Lung (tissue), 12 donors: ENCODE results near the gene FAM83D. TPM values are rescaled to one million over a fixed set of nuclear protein-coding genes. Genes with fewer than 3 reads are reported as not detected.

ENCODE experiments used
- ATAC-seq: fragments of 200-7000 bp; cut with Tn5 transposase; one replicate; pipeline ENCODE4 v1.9.1; 2020; ENCODE audit warnings: moderate number of reproducible peaks; ENCODE audit not compliant: insufficient read depth, low FRiP score
- DNase-seq, 3 donors: peaks; one replicate each; pipeline ENCODE4 v3.0.0-alpha.2; 2013 to 2017
- H3K27ac ChIP-seq, 2 donors: one replicate each; pipeline ENCODE4 v1.5.1; 2013; ENCODE audit warnings: mild to moderate bottlenecking in 2 of 2, moderate library complexity in 2 of 2, control low read depth in 1 of 2, inconsistent platforms in 1 of 2, low read depth in 1 of 2, low read length in 1 of 2
- H3K27me3 ChIP-seq, 3 donors: one replicate each; pipeline ENCODE4 v1.5.1; 2013; ENCODE audit warnings: low read length in 2 of 3; ENCODE audit not compliant: control insufficient read depth in 3 of 3, insufficient read depth in 3 of 3
- H3K36me3 ChIP-seq, 4 donors: one replicate each; pipeline ENCODE4 v1.5.1; 2013; ENCODE audit warnings: low read length in 4 of 4, mild to moderate bottlenecking in 1 of 4, moderate library complexity in 1 of 4; ENCODE audit not compliant: control insufficient read depth in 4 of 4, insufficient read depth in 4 of 4
- H3K4me1 ChIP-seq, 5 donors: one replicate each; pipeline ENCODE4 v1.5.1; 2013; ENCODE audit warnings: low read length in 5 of 5, mild to moderate bottlenecking in 2 of 5, moderate library complexity in 1 of 5; ENCODE audit not compliant: control insufficient read depth in 5 of 5, insufficient read depth in 5 of 5
- H3K4me3 ChIP-seq: one replicate; pipeline ENCODE4 v1.5.1; 2013; ENCODE audit warnings: mild to moderate bottlenecking, control low read depth, moderate library complexity
- H3K9ac ChIP-seq, 2 donors: one replicate each; pipeline ENCODE4 v1.5.1; 2013; ENCODE audit warnings: low read length in 2 of 2, control low read depth in 1 of 2; ENCODE audit not compliant: insufficient read depth in 1 of 2
- H3K9me3 ChIP-seq, 4 donors: one replicate each; pipeline ENCODE4 v1.5.1; 2013; ENCODE audit warnings: low read length in 3 of 4, mild to moderate bottlenecking in 1 of 4, moderate library complexity in 1 of 4; ENCODE audit not compliant: control insufficient read depth in 4 of 4, insufficient read depth in 3 of 4
- CTCF ChIP-seq: IDR thresholded peaks from 2 replicates; pipeline ENCODE4 v1.5.1; 2012; ENCODE audit warnings: mild to moderate bottlenecking; ENCODE audit errors: control extremely low read depth, extremely low read depth
- WGBS, 2 donors: extraction: QIAGEN DNeasy Blood & Tissue Kit; methylation state at CpG; one replicate each; pipeline ENCODE4 v1.1.7; 2013; 5-methylcytosine and 5-hydroxymethylcytosine counted together
- polyA plus RNA-seq, 2 donors: library from polyadenylated mRNA; stranded (reverse); fragments of 200-250 nt; gene quantifications; one replicate each; pipeline ENCODE4 v1.2.1, GENCODE V29; 2013
- total RNA-seq, 2 donors: library from RNA; depleted of rRNA in 1 of 2; stranded (reverse); fragments of >200 nt in 1 of 2; gene quantifications; one replicate each; pipeline ENCODE4 v1.2.1, GENCODE V29; 2014 to 2021
- donor health status: control.
- donor health status: control.
- donor health status: Bipolar disorder and iron deficiency.
- donor health status: healthy.
- donor health status: DM: yes; HTN: yes; CAD: no.

Gene FAM83D
- total and polyA plus RNA-seq, 4 donors: 0.94 to 3.6 (median 2.8) TPM

- Histone ChIP-seq H3K36me3 (peaks cover 0 to 10% (median 0%) of the 10 kb centered on the region in 4 donors), H3K9ac (no peak overlapping the region), H3K4me3 (no peak overlapping the region), H3K4me1 (no peaks in the 10 kb centered on the region), H3K9me3 (no peaks in the 10 kb centered on the region), H3K27me3 (peaks cover 0 to 5% (median 0%) of the 10 kb centered on the region in 3 donors), H3K27ac (no peak overlapping the region)
- DNase-seq (no peak), ATAC-seq (no peak)
- WGBS, 2 donors: 84 to 92% methylated on average over 7 of the region's 7 CpGs
- TF ChIP-seq CTCF: no peak
Measured at GRCh38 chr20:38919683-38920082, 6.5 kb upstream of the FAM83D start.

GRCh38 chr20:38920411-38920810, 5.8 kb upstream of the FAM83D start:
- Histone ChIP-seq H3K9ac (no peak overlapping the region), H3K36me3 (peaks cover 0 to 10% (median 0%) of the 10 kb centered on the region in 4 donors), H3K27ac (no peak overlapping the region), H3K27me3 (peaks cover 0 to 5% (median 0%) of the 10 kb centered on the region in 3 donors), H3K4me1 (no peaks in the 10 kb centered on the region), H3K9me3 (no peaks in the 10 kb centered on the region), H3K4me3 (no peak overlapping the region)
- ATAC-seq (no peak), DNase-seq (no peak)
- TF ChIP-seq CTCF: no peak
- 81 to 91% methylated on average over 3 of the region's 3 CpGs for WGBS, 2 donors

- TF ChIP-seq CTCF: no peak
- no peak overlapping the region for H3K9ac ChIP-seq
- DNase-seq: no peak
- no peaks in the 10 kb centered on the region for H3K4me1 ChIP-seq
- peaks cover 0 to 5% (median 0%) of the 10 kb centered on the region in 3 donors for H3K27me3 ChIP-seq
- H3K4me3 ChIP-seq: no peak overlapping the region
- ATAC-seq: no peak
- H3K36me3 ChIP-seq: peaks cover 0 to 10% (median 0%) of the 10 kb centered on the region in 4 donors
- H3K9me3 ChIP-seq: no peaks in the 10 kb centered on the region
- H3K27ac ChIP-seq: no peak overlapping the region
- 87 to 94% methylated on average over 9 of the region's 9 CpGs for WGBS, 2 donors
Measured at GRCh38 chr20:38920851-38921250, 5.4 kb upstream of the FAM83D start.

- Histone ChIP-seq H3K4me3 (no peak overlapping the region), H3K27ac (no peak overlapping the region), H3K9me3 (no peaks in the 10 kb centered on the region), H3K9ac (no peak overlapping the region), H3K27me3 (no peaks in the 10 kb centered on the region), H3K4me1 (peaks cover 0 to 18% (median 5%) of the 10 kb centered on the region in 5 donors), H3K36me3 (peaks cover 0 to 5% (median 0%) of the 10 kb centered on the region in 4 donors)
- 91 to 100% methylated on average over 2 of the region's 2 CpGs for WGBS, 2 donors
- no peak for TF ChIP-seq CTCF
- no peak for DNase-seq
- no peak for ATAC-seq
Measured at GRCh38 chr20:38924718-38925117, 1.5 kb upstream of the FAM83D start.
